Mesendoderm (in vitro differentiated cells): ENCODE measurements around the gene ANKFN1.

ENCODE experiments used
- DNase-seq: peaks from one replicate; pipeline ENCODE4 v3.0.0; 2013
- H2AK5ac ChIP-seq: 2 replicates; pipeline ENCODE4 v1.6.1; 2013; ENCODE audit warnings: low read length, inconsistent platforms
- H2BK120ac ChIP-seq: 2 replicates; pipeline ENCODE4 v1.6.1; 2013; ENCODE audit warnings: low read depth, mild to moderate bottlenecking, low read length, moderate library complexity, mixed read lengths
- H2BK15ac ChIP-seq: replicated peaks from 2 replicates; pipeline ENCODE4 v1.6.1; 2013; ENCODE audit warnings: low read depth, mild to moderate bottlenecking, moderate library complexity
- H2BK5ac ChIP-seq: 2 replicates; pipeline ENCODE4 v1.6.1; 2013; ENCODE audit warnings: low read length, inconsistent platforms
- H3K18ac ChIP-seq: 2 replicates; pipeline ENCODE4 v1.6.1; 2013; ENCODE audit warnings: mild to moderate bottlenecking, low read length, mixed read lengths
- H3K23ac ChIP-seq: one replicate; pipeline ENCODE4 v1.6.1; 2013; ENCODE audit warnings: low read length
- H3K27ac ChIP-seq: 2 replicates; pipeline ENCODE4 v1.5.1; 2013; ENCODE audit warnings: low read depth, mild to moderate bottlenecking, inconsistent platforms, low read length, moderate library complexity
- H3K27me3 ChIP-seq: 2 replicates; pipeline ENCODE4 v1.6.1; 2013; ENCODE audit warnings: low read length, control low read depth, mild to moderate bottlenecking, inconsistent platforms; ENCODE audit not compliant: insufficient read depth, poor library complexity
- H3K36me3 ChIP-seq: 2 replicates; pipeline ENCODE4 v1.6.1; 2013; ENCODE audit warnings: low read length, inconsistent platforms; ENCODE audit not compliant: control insufficient read depth, insufficient read depth
- H3K4ac ChIP-seq: one replicate; pipeline ENCODE4 v1.6.1; 2013; ENCODE audit warnings: low read depth, mild to moderate bottlenecking, low read length, moderate library complexity
- H3K4me1 ChIP-seq: 2 replicates; pipeline ENCODE4 v1.6.1; 2013; ENCODE audit warnings: low read depth, low read length, inconsistent platforms; ENCODE audit not compliant: control insufficient read depth
- H3K4me2 ChIP-seq: 2 replicates; pipeline ENCODE4 v1.6.1; 2013; ENCODE audit warnings: low read length
- H3K4me3 ChIP-seq: 2 replicates; pipeline ENCODE4 v1.5.1; 2013; ENCODE audit warnings: mild to moderate bottlenecking, low read length
- H3K56ac ChIP-seq: one replicate; pipeline ENCODE4 v1.6.1; 2013; ENCODE audit warnings: low read length
- H3K79me1 ChIP-seq: 2 replicates; pipeline ENCODE4 v1.6.1; 2013; ENCODE audit warnings: low read length, inconsistent platforms
- H3K79me2 ChIP-seq: 2 replicates; pipeline ENCODE4 v1.6.1; 2013; ENCODE audit warnings: mild to moderate bottlenecking, low read length; ENCODE audit not compliant: control insufficient read depth, insufficient read depth
- H3K9ac ChIP-seq: 2 replicates; pipeline ENCODE4 v1.6.1; 2013; ENCODE audit warnings: low read length, inconsistent platforms
- H4K5ac ChIP-seq: one replicate; pipeline ENCODE4 v1.6.1; 2013; ENCODE audit warnings: low read length
- H4K8ac ChIP-seq: one replicate; pipeline ENCODE4 v1.6.1; 2013; ENCODE audit warnings: low read depth, mild to moderate bottlenecking, control low read depth, low read length, moderate library complexity
- WGBS: extraction: QIAGEN DNeasy Blood & Tissue Kit; methylation state at CpG from one replicate; pipeline ENCODE4 v1.1.7; 2013; ENCODE audit warnings: low lambda C conversion rate, missing lambda C conversion rate; ENCODE audit not compliant: insufficient coverage; ENCODE audit errors: extremely low coverage; 5-methylcytosine and 5-hydroxymethylcytosine counted together

ANKFN1 gene

GRCh38 chr17:56475116-56475515 lies 321.8 kb downstream of the ANKFN1 start:
- no CpG with 5 or more reads among the region's 1 CpG for WGBS
- H4K5ac ChIP-seq, result no peak overlapping the region
- H2BK120ac ChIP-seq, result no peak overlapping the region
- H3K4me2 ChIP-seq, result no peak overlapping the region
- no peak overlapping the region for H3K4me3 ChIP-seq
- H3K9ac ChIP-seq, result no peak overlapping the region
- no peaks in the 10 kb centered on the region for H3K4me1 ChIP-seq
- H3K79me1 ChIP-seq, result no peaks in the 10 kb centered on the region
- H3K56ac ChIP-seq, result no peak overlapping the region
- H2BK15ac ChIP-seq, result no peak overlapping the region
- DNase-seq, result no peak
- no peaks in the 10 kb centered on the region for H3K27me3 ChIP-seq
- H2AK5ac ChIP-seq, result no peak overlapping the region
- H4K8ac ChIP-seq, result no peak overlapping the region
- H3K23ac ChIP-seq, result no peak overlapping the region
- no peaks in the 10 kb centered on the region for H3K36me3 ChIP-seq
- H2BK5ac ChIP-seq, result no peak overlapping the region
- no peak overlapping the region for H3K4ac ChIP-seq
- no peak overlapping the region for H3K18ac ChIP-seq
- H3K27ac ChIP-seq, result no peak overlapping the region
- H3K79me2 ChIP-seq, result no peaks in the 10 kb centered on the region

GRCh38 chr17:56478836-56479447 lies 325.7 kb downstream of the ANKFN1 start:
- H3K79me2 ChIP-seq, result no peaks in the 10 kb centered on the region
- H2BK15ac ChIP-seq, result no peak overlapping the region
- H3K79me1 ChIP-seq, result no peaks in the 10 kb centered on the region
- H3K18ac ChIP-seq, result no peak overlapping the region
- H3K4me2 ChIP-seq, result no peak overlapping the region
- H3K4me1 ChIP-seq, result no peaks in the 10 kb centered on the region
- no peaks in the 10 kb centered on the region for H3K36me3 ChIP-seq
- H3K4me3 ChIP-seq, result no peak overlapping the region
- H2BK120ac ChIP-seq, result no peak overlapping the region
- H2BK5ac ChIP-seq, result no peak overlapping the region
- no peak overlapping the region for H3K23ac ChIP-seq
- no peak overlapping the region for H3K4ac ChIP-seq
- H4K8ac ChIP-seq, result no peak overlapping the region
- DNase-seq, result peak; percentile 67
- H3K9ac ChIP-seq, result no peak overlapping the region
- no peak overlapping the region for H3K27ac ChIP-seq
- WGBS, result no CpG with 5 or more reads among the region's 7 CpGs
- no peak overlapping the region for H4K5ac ChIP-seq
- H3K27me3 ChIP-seq, result no peaks in the 10 kb centered on the region
- H3K56ac ChIP-seq, result no peak overlapping the region
- no peak overlapping the region for H2AK5ac ChIP-seq

DNA sequence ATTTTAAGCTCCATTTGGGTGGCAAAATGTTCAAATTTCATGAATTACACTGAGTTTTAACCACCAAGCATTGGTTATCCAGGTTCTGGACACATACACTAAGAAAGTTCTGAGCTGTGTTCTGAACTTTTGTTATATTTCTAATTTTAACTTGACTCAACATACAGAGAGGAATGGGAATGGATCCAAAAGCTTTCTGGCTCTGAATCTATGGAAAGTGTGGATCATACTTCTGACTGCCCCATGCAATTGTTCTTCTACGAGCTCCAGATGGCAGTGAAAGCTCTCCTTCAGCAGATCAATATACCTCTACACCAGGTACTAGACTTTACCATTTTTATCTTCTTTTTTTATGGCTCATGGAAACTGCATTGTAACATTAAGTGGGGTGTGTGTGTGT lies 327.2 kb downstream of the ANKFN1 start:
- H2BK120ac ChIP-seq, result no peak overlapping the region
- no peak overlapping the region for H3K23ac ChIP-seq
- H3K18ac ChIP-seq, result no peak overlapping the region
- H3K4me3 ChIP-seq, result no peak overlapping the region
- H2AK5ac ChIP-seq, result no peak overlapping the region
- no peaks in the 10 kb centered on the region for H3K4me1 ChIP-seq
- H2BK5ac ChIP-seq, result no peak overlapping the region
- H3K9ac ChIP-seq, result no peak overlapping the region
- no peak overlapping the region for H3K56ac ChIP-seq
- no peak overlapping the region for H3K27ac ChIP-seq
- no peak overlapping the region for H3K4me2 ChIP-seq
- H2BK15ac ChIP-seq, result no peak overlapping the region
- H3K79me1 ChIP-seq, result no peaks in the 10 kb centered on the region
- no CpG with 5 or more reads among the region's 1 CpG for WGBS
- H3K27me3 ChIP-seq, result no peaks in the 10 kb centered on the region
- H4K8ac ChIP-seq, result no peak overlapping the region
- no peaks in the 10 kb centered on the region for H3K79me2 ChIP-seq
- H4K5ac ChIP-seq, result no peak overlapping the region
- no peak for DNase-seq
- H3K36me3 ChIP-seq, result no peaks in the 10 kb centered on the region
- no peak overlapping the region for H3K4ac ChIP-seq

DNA sequence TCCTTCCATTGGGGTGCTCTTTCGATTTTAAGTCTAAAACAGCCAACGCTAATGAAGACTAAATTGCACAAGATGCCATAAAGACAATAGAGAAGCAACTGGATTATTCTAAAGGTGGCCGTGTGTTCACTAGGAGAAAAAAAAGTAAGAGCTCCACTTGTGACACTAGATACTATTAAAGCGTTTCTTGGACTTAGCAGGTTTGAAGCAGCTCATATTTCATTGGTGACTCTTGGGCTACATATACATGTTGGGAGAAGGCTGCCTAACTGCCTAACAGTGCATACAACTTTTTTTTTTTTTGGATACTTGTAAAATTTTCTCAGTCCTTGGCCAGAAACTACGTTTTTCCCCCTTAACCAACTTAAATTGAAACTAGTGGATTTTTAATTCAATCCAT lies 328.4 kb downstream of the ANKFN1 start:
- Histone ChIP-seq H3K4me2 (no peak overlapping the region), H3K9ac (no peak overlapping the region), H4K5ac (no peak overlapping the region), H3K4me3 (no peak overlapping the region), H2BK120ac (no peak overlapping the region), H3K36me3 (no peaks in the 10 kb centered on the region), H2AK5ac (no peak overlapping the region), H3K27me3 (no peaks in the 10 kb centered on the region), H3K27ac (no peak overlapping the region), H4K8ac (no peak overlapping the region), H3K56ac (no peak overlapping the region), H3K79me1 (no peaks in the 10 kb centered on the region), H3K18ac (no peak overlapping the region), H2BK5ac (no peak overlapping the region), H3K23ac (no peak overlapping the region), H3K79me2 (no peaks in the 10 kb centered on the region), H3K4ac (no peak overlapping the region), H2BK15ac (no peak overlapping the region), H3K4me1 (no peaks in the 10 kb centered on the region)
- WGBS, result no CpG with 5 or more reads among the region's 5 CpGs
- no peak for DNase-seq

DNA sequence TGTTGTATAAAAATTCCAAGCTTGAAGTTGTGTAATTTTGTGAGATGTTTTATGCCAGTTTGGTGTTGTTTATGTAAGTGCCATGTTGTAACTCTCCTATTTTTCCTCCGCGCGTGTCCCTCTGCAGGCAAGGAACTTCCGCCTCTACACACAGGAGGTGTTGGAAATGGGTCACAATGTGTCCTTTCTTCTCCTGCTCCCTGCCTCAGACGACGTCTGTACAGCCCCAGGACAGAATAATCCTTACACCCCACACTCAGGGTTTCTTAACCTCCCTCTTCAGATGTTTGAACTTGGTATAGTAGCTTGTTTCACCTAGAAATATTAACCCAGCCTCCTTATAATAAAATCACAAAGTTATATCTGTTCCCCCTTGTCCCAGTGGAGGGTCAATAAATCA lies 329.0 kb downstream of the ANKFN1 start:
- Histone ChIP-seq H2AK5ac (no peak overlapping the region), H3K79me2 (no peaks in the 10 kb centered on the region), H3K36me3 (no peaks in the 10 kb centered on the region), H3K56ac (no peak overlapping the region), H2BK15ac (no peak overlapping the region), H3K27ac (no peak overlapping the region), H3K4ac (no peak overlapping the region), H2BK5ac (no peak overlapping the region), H4K5ac (no peak overlapping the region), H3K79me1 (no peaks in the 10 kb centered on the region), H3K4me1 (no peaks in the 10 kb centered on the region), H3K9ac (no peak overlapping the region), H3K4me2 (no peak overlapping the region), H3K23ac (no peak overlapping the region), H2BK120ac (no peak overlapping the region), H3K18ac (no peak overlapping the region), H4K8ac (no peak overlapping the region), H3K27me3 (no peaks in the 10 kb centered on the region), H3K4me3 (no peak overlapping the region)
- DNase-seq, result no peak
- whole genome bisulfite sequencing, result no CpG with 5 or more reads among the region's 6 CpGs

DNA sequence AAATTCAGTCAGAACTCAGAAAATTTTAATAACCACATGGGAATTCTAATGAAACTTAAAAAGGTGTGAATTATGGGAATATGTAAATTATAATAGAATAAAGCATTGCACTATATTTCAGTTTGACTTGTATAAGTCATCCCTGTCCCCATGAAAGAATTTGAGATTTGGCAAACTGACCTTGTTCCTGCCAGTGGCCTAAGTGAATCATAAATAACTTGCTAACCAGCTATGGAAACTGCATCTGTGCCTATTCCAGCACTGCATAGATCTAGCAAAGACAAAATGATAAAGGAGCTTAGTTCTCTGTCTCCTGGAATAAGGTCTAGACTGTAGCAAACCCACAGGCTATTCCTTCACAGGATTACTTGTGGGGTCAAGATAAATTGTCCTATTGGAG lies 333.5 kb downstream of the ANKFN1 start:
- no peaks in the 10 kb centered on the region for H3K4me1 ChIP-seq
- H2BK15ac ChIP-seq, result no peak overlapping the region
- no peak overlapping the region for H3K27ac ChIP-seq
- H3K23ac ChIP-seq, result no peak overlapping the region
- no peak overlapping the region for H2BK5ac ChIP-seq
- H3K4ac ChIP-seq, result no peak overlapping the region
- no peaks in the 10 kb centered on the region for H3K36me3 ChIP-seq
- no peak for DNase-seq
- no peaks in the 10 kb centered on the region for H3K79me2 ChIP-seq
- H3K4me3 ChIP-seq, result no peak overlapping the region
- H3K9ac ChIP-seq, result no peak overlapping the region
- H4K5ac ChIP-seq, result no peak overlapping the region
- H2AK5ac ChIP-seq, result no peak overlapping the region
- H3K18ac ChIP-seq, result no peak overlapping the region
- no peak overlapping the region for H3K4me2 ChIP-seq
- H3K79me1 ChIP-seq, result no peaks in the 10 kb centered on the region
- H2BK120ac ChIP-seq, result no peak overlapping the region
- no peak overlapping the region for H3K56ac ChIP-seq
- H3K27me3 ChIP-seq, result no peaks in the 10 kb centered on the region
- no peak overlapping the region for H4K8ac ChIP-seq
